Fibroblast of skin of abdomen (primary cell): ENCODE results near the gene PHF21B. TPM values are rescaled to one million over a fixed set of nuclear protein-coding genes. Genes with fewer than 3 reads are reported as not detected.
A peak's percentile ranks its signal among the peaks of the same experiment; 100 is the strongest.
"Not testable (repeated sequence)": the region's sequence is repeated elsewhere in the genome, so short reads cannot be mapped to it uniquely, and the experiment has no call there.

ENCODE experiments used
- DNase-seq: peaks from one replicate; pipeline ENCODE4 v3.0.0-alpha.2; 2013
- polyA plus RNA-seq, 2 experiments: library from polyadenylated mRNA; unstranded; fragments of 120-200 nt; gene quantifications; one replicate each; pipeline ENCODE4 v1.2.1, GENCODE V29; 2013; ENCODE audit not compliant: insufficient read length in 2 of 2

PHF21B gene
- 0.36 TPM for polyA plus RNA-seq (2013, experiment 1 of 2; ENCODE audit: insufficient read length)
- 0.22 TPM for polyA plus RNA-seq (2013, experiment 2 of 2; ENCODE audit: insufficient read length)

DNA sequence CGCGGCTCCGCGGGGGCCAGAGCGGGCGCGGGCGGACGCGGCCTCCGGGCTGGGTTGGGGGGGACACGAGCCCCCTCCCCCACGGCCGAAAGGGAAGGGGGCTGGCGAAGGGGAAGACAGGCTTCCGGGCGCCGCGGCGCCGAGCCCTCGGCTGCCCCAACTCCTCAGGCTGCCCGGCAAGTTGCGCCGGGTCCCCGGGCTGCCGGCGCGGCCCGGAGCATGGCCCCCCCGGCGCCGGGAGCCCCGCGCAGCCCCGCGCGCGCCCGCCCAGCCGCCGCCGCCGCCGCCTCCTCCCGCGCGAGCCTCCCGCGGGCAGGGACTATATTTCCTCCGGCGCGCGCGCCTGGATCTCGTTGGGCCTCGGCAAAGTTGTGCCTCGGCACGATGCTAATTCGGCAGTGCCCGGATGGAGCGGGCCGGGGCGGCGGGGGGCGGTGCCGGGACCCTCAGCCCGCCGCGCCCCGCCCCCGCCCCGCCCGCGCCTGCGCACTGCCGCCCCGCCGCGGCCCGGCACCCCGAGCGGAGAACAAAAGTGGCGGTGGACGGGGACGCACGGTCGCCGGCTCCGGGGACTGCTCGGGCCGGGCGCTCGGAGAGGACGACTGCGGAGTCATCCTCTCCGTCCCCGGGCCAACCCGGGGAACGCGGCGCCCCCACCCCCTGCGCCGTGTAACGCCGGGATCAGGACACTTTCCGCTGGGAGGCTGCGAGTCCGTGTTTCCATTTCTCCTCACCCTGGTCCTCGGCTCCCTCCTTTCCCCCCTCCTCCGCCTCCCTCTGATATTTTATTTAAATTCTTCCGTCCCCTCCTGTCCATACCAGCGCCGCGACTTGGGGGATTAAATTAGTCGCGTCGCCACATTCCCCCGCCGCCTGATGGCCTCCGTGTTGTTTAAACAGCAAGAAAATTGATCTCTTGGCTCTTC, at the start of gene PHF21B:
Gene PHF21B, minus strand, starts transcription at position 400 of the 926 bp plus-strand sequence. CDS start 456 bp downstream, outside the sequence.
- peak; percentile 71 for DNase-seq

DNA sequence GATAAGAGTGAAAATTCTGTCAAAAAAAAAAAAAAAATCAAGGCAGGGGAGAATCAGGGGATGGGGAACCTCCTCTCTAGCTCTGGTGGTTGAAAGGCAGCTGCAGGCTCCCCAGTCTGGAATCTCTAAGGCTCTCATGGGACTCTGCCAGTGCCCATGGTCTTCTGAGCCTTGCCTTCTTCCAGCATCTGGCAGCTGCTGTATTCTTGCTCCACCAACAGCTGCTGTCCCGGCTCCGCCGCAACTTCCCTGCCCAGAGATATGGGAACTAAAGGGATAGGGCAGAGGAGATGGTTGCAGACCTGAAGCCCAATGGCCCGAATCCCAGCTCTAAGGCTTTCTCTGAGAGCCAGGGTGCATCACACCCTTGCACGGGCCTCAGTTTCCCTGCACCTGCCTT, 49.5 kb upstream of the PHF21B start:
- no peak for DNase-seq

DNA sequence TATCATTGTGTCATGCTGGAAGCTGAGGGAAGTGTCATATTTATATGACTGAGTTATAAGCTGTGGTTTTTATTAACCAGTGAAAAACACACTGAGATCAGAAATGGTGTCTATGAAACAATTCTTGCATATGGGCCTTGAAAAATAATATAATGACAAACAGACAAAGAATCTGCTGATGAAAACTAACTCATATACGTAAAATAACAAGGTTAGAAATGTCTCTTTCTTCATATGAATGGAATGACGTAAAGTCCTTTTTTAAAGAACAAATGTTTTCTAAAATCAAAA, 48.8 kb upstream of the PHF21B start:
- DNase-seq, result peak; percentile 10

DNA sequence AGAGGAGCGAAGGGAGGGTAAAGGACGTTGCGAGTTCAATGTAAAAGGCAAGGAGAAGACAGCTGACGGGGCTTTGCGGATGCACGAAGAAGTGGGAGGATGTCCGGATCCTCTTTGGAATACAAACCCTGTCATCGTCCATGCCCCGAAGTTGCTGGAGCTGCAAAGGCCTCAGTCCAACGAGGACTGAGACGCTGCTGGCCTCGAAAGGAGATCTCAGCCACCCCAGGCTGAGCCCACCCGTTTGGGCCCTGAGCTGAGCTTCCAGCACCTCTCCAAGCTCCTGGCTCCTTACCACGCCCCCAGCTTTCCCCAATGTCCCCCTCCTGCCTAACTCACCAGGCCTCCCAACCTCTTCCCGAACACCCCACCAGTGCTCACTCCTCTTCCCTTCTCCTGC, 46.1 kb upstream of the PHF21B start:
- DNase-seq, result no peak

DNA sequence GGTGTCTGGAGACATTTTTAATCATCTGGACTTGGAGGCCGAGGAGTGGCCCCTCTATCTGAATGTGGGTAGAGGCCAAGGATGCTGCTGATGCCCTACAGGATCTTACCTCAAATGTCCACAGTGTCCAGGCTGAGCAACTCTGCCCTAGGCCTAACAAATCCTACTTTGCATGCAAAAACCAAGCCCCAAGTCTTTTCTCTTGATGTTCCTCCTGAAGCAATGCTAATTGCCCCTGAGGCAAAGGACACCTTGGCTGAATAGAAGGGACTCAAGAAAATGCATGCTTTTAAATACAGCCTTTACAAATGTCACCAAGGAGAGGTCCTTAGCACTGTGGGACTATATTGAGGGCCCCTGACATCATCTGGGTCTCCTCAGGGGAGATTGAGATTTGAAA, 43.8 kb upstream of the PHF21B start:
- DNase-seq, result no peak

DNA sequence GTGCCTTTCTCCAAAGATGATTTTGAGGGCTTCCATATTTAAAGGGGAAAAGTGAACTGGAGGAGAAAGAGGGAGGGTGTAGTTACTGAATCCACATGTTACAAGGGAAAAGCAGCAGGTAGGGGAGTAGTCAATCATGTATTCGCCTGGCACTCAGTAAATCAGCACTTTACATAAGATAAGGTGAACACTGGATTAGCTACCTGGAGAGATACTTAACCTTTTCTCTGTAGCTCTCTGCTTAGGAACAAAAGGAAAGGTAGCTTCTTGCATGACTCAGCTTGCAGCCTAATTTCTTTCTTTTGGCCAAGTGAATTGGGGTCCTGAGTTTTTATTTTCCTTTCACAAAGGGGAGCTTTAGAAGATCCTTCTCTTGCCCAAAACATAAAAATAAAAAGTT, 43.3 kb upstream of the PHF21B start:
- DNase-seq, result no peak

DNA sequence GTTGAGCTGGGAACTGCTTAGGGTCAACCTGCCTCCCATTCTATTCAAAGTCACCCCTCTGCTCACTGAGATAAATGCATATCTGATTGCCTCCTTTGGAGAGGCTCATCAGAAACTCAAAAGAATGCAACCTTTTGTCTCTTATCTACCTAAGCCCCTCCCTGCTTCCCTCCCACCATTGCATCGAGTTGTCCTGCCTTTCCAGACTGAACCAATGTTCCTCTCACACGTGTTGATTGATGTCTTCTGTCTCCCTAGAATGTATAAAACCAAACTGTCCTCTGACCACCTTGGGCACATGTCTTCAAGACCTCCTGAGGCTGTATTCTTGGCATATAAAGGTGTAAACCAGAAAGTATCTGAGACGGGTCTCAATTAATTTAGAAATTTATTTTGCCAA, 42.9 kb upstream of the PHF21B start:
- DNase-seq, result not testable (repeated sequence)

DNA sequence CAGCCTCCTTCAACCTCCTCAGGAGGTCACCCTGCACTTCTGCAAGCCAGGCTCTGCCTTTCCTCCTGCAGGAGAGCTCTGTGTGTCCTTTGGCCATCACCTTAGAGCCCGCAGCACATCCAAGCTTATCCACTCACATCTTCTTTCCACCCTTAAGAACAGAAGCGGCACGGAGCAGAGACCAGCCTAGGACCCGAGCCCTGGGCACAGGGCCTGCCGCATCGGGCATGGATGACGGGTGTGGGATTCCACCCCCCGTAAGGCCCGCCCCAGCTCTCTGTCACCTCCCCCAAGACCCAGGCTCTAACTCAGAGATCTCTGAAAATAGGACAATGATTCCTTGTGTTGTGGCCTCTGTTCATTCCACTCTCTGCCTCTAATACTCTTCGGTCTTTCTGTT, 42.1 kb upstream of the PHF21B start:
- no peak for DNase-seq

DNA sequence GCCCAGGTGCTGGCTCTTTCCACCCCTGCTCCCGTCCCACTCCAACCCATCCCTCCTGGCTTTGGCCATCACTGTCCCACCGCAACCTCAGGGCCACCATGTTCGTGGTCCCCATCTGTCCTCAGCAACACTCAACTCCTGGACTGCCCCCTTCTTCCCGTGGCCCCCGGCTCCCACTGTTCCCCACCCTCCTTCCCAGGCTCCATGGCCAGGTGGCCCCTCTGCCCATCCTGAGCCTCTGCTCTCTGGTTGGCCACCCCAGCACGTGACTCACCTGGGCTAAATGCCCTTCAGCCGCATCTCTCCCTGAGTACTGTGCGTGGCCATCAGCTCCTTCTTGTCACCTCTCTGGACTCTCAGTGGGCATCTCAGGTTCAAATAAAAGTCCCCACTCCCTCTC, 41.6 kb upstream of the PHF21B start:
- no peak for DNase-seq

DNA sequence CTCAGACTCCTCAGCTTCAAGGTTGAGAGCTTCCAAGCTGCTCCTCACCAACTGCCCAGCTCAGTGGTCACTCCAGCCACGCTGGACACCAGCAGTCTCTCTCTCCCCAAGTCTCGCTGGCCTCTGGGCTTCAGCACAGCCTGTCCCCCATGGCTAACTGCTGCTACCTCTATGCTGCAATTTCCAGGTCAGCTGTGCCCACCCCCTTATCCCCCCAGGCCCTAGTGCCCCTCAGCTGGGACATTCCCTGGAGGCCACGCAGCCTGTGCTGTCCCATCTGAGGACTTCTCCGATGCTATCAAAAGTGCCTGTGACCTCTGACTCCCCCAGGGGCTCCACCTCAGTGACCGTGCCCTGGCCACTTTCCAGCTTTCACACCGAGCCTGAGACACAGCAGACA, 37.5 kb upstream of the PHF21B start:
- DNase-seq, result no peak

DNA sequence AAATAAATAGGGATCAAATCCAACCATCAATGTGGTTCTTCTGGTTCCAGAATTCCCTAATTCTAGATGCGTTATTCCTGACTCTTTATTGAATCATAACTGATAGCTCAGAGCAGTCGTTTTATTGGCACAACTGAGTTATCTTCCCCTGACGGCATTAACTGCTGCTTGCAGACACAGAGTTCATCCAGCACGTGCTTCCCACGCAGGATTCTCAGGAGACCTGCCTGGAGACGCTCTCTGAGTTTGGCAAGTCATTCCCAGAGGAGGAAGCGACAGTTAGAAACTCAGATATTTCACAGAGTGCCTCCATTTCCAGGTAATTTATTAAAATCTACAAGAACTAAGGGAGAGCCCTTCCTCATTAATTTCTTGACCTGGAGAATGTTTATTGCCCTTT, 35.4 kb upstream of the PHF21B start:
- DNase-seq, result no peak

DNA sequence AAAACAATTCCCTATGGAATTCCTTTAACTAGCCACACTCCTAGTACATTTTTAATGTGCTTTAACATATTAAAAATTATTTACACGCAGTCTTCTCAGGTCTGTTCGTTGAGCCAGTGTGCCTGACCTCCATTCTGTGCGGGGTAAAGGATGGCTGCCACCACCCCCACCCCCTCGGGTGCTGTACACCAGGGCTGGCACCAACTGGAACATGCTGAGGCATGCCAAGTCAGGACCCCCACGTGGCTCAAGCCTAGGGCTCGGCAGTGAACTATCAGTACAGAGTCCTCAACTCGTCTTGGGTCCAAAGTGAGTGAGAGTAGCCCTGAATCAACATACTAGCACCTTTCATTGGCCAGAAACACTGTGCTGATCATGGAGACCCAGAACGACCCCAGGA, 32.5 kb upstream of the PHF21B start:
- DNase-seq, result no peak

DNA sequence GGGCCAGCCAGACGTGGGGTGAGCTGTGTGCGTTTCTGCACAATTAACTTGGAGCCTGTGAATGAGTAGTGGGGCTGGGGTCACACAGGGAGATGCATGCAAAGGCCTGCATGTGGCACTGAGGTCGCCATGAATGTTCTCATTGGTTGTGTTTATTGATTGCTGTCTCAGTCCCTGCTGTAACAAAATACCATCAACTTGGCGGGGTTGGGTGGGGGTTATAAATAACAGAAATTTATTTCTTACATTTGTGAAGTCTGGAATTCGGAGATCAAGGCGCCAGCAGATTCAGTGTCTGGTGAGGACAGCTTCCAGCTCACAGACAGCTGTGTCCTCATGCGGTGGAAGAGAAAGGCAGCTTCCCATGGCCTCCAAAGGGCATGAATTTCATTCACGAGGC, 29.3 kb upstream of the PHF21B start:
- no peak for DNase-seq

DNA sequence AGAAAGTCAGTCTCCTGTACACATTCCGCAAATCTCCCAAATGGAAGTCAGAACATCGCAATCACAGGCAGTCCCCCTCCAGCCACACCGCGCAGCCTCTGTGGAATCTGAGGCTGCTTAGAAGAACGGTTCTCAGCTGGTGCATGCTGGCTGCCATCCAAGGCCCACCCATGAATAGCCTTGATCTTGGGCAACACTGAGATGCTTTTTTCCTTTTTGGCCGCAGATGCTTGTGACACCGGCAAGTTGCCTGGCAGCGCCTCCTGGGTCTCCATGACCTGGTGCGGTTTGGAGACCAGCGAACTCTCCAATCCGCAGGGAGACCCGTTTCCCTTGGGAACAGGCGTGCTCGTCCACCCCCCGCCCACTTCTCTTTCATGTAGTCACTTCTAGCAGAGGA, 26.3 kb upstream of the PHF21B start:
- no peak for DNase-seq

DNA sequence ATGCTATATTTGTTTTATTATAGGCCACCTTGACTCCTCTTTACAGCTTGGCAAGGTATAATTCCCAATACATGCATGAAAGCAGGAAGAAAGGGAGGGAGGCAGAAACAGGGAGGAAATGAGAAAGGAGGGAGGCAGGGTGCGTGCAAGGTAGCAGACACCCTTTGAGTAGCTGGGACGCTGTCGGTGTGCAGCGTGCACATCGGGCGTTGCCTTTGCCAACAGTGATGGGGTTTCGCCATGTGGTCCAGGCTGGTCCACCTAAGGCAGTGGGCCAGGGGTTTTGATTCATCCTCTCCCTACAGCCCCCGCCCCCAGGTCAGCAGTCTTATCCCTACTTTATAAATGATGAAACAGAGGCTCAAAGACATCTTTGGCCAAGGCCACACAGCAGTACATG, 25.0 kb upstream of the PHF21B start:
- DNase-seq, result no peak

DNA sequence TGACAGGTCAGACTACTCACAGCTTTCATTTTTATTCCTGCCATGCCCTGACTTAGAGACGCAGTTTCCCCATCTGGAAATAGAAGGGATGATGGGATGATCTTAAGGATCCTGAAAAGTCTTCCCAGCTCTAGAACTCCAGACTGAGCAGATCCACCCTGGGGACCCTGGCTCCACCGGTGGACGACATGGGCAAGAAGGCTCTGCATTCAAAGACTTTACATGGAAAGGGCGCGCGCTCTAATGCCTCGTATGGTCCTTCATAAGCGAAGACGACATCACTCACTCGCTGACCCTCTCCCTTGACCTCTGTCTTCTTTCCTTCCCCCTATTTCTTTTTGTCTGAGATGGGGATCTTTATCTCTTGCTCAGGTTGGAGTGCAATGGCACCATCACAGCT, 24.4 kb upstream of the PHF21B start:
- DNase-seq, result no peak

DNA sequence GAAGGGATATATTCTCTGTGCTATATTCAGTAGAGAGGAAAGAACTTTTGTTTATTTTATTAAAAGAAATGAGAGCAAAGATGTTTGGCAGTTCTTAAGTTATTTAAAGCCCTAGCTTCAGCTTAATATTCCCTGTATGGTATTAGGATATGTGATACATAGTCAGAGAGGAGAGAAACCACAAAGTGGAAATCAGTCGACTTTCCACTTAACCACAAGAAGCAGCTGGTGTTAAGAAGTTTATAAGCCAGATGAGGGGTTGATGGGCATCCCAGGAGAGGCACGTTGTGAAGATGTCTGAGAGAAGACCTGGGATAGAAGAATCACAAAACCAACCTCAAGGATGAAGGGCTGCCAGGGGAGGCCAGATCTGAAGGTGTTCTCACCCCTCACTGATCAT, 23.3 kb upstream of the PHF21B start:
- no peak for DNase-seq

DNA sequence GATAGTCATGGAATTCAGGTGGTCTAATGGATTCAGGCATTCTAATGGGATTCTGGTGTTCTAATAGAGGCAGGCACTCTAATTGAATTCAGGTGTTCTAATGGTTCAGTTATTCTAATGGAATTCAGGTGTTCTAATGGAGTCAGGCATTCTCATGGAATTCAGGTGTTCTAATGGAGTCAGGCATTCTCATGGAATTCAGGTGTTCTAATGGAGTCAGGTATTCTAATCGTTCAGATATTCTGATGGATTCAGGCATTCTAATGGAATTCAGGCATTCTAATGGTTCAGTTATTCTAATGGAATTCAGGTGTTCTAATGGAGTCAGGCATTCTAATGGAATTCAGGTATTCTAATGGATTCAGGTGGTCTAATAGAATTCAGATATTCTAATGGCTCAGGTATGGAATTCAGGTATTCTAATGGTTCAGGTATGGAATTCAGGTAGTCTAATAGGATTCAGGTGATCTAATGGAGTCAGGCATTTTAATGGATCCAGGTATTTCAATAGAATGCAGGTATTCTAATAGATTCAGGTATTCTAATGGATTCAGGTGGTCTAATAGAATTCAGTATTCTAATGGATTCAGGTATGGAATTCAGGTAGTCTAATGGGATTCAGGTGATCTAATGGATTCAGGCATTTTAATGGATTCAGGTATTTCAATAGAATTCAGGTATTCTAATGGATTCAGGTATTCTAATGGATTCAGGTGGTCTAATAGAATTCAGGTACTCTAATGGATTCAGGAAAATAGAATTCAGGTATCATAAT, 22.0 kb upstream of the PHF21B start:
- DNase-seq, result no peak

DNA sequence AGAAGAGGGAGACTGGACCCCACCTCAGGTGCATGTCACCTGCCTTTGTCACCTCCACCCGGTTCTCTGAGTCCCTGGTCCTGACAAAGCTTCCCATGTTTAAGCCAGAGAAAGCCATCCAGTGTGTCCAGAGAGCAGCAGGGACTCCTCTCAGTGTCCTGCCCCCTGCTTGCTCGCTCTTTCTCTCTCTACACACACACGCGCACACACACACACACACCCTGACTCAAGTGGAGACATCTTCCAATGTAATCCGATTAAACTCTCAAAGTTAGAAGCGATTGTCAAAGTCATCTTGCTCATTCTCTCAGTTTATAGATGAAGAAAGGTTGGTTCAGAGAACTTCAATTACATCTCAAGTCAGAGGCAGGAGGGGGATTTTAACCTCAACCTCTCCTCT, 19.7 kb upstream of the PHF21B start:
- DNase-seq, result no peak

DNA sequence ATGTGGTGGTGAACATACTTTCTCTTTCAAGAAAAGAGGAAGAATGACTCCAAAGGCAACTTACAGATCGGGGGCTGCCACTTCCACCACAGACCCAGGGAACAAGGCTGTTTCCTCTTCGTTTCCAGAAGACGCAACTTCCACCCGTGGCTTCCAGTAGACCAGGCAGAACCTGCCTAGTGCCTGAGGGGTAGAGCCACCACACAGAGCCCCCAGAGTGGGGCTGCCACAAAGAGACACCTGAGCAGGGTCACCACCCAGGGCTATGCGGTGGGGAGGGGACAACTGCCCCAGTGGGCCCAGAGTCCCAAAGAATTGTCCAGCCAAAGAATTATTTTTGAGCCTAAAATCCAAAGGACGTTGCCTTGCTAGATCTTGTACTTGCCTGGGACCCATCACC, 16.7 kb upstream of the PHF21B start:
- no peak for DNase-seq

DNA sequence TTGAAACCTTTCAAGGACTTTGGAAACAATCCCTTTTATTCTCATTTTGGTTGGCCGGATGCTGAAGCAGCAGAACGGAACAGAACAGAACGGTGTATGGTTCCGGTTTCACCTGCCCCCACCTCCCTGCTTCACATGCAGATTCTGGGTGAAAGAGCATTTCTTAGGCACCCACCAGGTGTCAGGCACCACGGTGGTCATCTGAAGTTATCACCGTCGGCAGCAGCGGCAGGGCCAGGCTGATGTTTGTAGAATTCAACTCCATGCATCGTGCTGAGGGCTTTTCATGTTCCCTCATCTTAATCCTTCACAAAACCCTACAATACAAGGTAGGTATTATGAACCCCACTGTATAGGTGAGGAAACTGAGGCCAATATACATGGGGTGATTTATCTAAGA, 13.6 kb upstream of the PHF21B start:
- no peak for DNase-seq

DNA sequence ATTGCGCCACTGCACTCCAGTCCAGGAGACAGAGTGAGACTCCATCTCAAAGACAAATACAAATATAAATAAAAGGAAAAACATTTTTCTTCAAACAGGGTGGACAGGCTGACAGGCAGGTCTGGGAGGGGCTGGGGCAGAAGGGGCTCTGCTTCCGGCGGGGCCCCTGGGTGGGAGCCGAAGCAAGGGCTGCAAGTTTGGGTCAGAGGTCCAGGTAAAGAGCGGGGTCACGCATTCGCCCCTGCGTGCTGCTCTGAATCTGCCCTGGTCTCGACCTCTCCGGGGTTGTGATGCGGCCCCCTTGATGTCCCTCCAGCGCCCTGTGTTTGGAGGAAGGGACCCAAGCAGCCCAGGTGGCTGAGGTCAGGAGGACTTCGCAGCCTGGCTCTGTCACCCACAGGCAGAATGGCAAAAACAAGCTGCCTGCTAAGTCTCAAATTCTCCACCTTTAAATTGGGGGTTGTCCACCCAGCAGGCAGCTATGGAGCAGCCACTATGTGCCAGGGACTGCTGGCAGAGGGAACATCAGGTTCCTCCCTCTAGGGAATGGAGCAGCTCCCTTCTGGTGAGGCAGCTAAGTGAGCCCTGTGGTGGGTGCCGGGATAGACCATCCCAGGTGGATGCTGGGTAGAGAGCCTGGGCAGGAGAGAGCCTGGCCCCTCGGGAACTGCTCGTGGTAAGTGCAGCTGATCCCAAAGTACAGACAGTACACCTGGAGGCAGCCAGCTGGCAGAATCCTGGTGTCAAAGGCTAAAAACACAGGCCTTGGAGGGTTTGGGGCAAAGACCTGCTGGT, 10.3 kb upstream of the PHF21B start:
- no peak for DNase-seq

DNA sequence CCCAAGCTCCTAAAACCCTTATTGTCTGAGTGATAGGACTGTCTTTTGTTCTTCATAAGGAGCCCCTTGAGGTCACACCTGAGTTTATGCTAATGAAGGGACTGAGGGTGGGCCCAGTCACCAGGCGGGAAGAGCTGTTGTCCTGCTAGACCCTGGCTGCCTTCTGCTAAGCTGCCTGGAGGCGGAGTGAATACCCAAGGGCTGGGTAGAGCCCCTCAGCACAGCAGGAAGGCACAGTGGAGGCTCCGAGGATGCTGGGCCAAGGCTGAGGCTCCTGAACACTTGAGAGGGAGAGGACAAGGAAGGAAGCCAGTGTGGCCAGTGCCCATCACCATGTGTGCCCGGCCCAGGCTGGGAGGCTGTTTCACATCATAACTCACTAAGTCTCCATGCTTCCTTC, 4.8 kb upstream of the PHF21B start:
- no peak for DNase-seq
